ENCODE results near the gene ITPRID2.
"Not testable (repeated sequence)": the region's sequence is repeated elsewhere in the genome, so short reads cannot be mapped to it uniquely, and the experiment has no call there.

The ITPRID2 gene

GRCh38 chr2:181918188-181918587, 26.7 kb downstream of the ITPRID2 start:
- DNase-seq: no peak

- DNase-seq: no peak
Measured at GRCh38 chr2:181923121-181923520, 31.6 kb downstream of the ITPRID2 start.

- no peak for DNase-seq
Measured at GRCh38 chr2:181924336-181924735, 32.8 kb downstream of the ITPRID2 start.

GRCh38 chr2:181934694-181935093, 43.2 kb downstream of the ITPRID2 start:
- DNase-seq: no peak

GRCh38 chr2:181937473-181937872, 45.9 kb downstream of the ITPRID2 start:
- DNase-seq: no peak

GRCh38 chr2:181943411-181944124, 52.0 kb downstream of the ITPRID2 start:
- no peak for DNase-seq

GRCh38 chr2:181944164-181944913, 52.8 kb downstream of the ITPRID2 start:
- no peak for DNase-seq

- DNase-seq: no peak
Measured at GRCh38 chr2:181944914-181945291, 53.4 kb downstream of the ITPRID2 start.

- DNase-seq: no peak
Measured at GRCh38 chr2:181946444-181947127, 55.1 kb downstream of the ITPRID2 start.

- DNase-seq: no peak
Measured at GRCh38 chr2:181947273-181947672, 55.7 kb downstream of the ITPRID2 start.

GRCh38 chr2:181948227-181948626, 56.7 kb downstream of the ITPRID2 start:
- no peak for DNase-seq

- no peak for DNase-seq
Measured at GRCh38 chr2:181949047-181949446, 57.5 kb downstream of the ITPRID2 start.

- no peak for DNase-seq
Measured at GRCh38 chr2:181952404-181953226, 61.1 kb downstream of the ITPRID2 start.

- DNase-seq: peak; percentile 79
Measured at GRCh38 chr2:181953881-181954537, 62.5 kb downstream of the ITPRID2 start.

- DNase-seq: no peak
Measured at GRCh38 chr2:181954538-181954883, 63.0 kb downstream of the ITPRID2 start.

GRCh38 chr2:181955010-181955409, 63.5 kb downstream of the ITPRID2 start:
- DNase-seq: no peak

- DNase-seq: not testable (repeated sequence)
Measured at GRCh38 chr2:181955866-181956265, 64.3 kb downstream of the ITPRID2 start.

- DNase-seq: no peak
Measured at GRCh38 chr2:181957668-181958067, 66.1 kb downstream of the ITPRID2 start.

- no peak for DNase-seq
Measured at GRCh38 chr2:181958726-181959125, 67.2 kb downstream of the ITPRID2 start.

GRCh38 chr2:181959508-181959907, 68.0 kb downstream of the ITPRID2 start:
- no peak for DNase-seq

GRCh38 chr2:181961167-181961566, 69.6 kb downstream of the ITPRID2 start:
- DNase-seq: not testable (repeated sequence)

GRCh38 chr2:181962142-181962541, 70.6 kb downstream of the ITPRID2 start:
- no peak for DNase-seq
